ENCODE results near the gene KCNQ1OT1. TPM values are rescaled to one million over a fixed set of nuclear protein-coding genes. Genes with fewer than 3 reads are reported as not detected.

KCNQ1OT1 gene
- total RNA-seq, 1 experiment from 2014 or later, result 0.57 TPM

DNA sequence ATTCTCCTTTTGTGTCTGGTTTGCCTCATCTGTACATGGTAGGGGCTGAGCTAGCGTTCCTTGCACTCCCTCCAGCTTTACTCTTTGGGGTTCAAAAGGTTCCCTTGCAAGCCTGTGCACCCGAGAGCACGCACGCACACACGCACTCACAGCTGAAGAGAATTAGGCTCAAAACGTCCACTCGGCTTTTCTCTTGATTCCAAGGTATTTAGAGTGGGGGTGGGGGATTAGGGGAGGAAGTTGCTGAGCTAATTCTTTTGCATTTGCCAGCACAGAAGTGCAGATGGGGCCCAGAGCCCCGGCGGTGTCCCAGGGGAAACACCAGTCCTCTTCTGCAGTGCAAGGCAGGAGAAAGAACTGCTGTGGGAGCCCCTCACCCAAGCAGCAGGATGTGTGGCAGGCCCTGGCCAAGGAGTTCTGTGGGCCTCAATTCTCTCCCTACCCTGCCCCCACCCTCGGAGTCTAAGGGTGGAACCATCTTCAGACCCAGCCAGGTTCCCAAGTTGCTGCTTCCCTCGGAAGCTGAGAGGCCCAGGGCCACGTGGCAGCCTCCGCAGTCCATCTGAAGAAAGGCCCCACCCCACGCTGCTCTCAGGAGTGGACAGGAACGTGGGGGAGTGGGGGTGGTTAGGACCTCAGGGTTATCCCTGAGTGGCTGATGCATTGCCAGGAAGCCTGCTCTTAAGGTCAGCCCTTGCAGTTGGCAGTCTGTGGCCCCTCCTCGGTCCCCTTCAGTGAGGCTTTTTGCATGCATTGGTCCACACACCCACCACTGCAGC is 3.8 kb upstream of the KCNQ1OT1 start:
- no peak for DNase-seq (ENCODE audit: low read depth)

GRCh38 chr11:2702771-2703362 is 3.1 kb upstream of the KCNQ1OT1 start:
- no peak for DNase-seq (ENCODE audit: low read depth)

DNA sequence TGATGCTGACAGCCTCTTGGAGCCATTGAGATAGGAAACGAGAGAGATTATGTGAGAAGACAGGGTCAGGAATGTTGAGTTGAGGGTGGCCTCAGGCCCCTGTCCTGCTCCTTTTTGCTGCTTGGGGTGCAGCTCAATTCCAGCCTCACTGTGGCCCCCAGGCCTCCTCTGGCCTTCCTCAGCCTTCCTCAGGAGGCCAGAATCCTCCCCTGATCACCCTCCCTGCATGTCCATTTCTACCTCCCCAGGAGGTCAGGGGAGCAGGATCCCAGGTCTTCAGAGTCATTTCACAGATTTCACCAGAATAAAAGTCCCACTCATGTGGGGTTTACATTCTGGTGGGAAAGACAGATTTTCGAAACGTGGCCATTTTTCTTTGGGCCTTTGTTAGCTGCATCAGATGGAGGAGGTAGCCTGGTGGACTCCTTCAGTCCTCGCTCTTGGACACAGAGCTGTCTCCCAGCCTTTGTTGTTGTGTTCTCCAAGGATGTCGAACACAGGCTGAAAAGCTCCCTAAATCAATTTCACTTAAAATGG is 2.2 kb upstream of the KCNQ1OT1 start:
- DNase-seq (ENCODE audit: low read depth), result no peak

DNA sequence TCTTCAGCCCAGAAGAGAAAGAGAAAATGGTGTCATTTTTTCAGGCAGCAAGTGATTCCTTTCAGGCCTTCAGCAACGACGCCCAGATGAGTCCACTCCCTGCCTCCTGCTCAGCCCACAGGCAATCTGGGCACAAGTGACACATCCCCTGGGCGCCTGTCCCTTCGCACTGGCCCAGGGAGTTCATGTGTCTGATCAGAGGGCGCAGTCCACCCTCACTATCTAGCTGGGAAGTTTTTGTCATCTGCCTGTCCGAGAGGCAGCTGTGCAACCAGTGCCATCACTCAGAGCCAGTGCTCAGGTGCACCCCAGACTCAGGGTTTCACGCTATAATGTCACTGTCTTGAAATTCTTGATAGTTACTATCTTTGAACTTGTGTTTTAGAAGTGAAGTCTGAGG is 1.4 kb upstream of the KCNQ1OT1 start:
- no peak for DNase-seq (ENCODE audit: low read depth)

DNA sequence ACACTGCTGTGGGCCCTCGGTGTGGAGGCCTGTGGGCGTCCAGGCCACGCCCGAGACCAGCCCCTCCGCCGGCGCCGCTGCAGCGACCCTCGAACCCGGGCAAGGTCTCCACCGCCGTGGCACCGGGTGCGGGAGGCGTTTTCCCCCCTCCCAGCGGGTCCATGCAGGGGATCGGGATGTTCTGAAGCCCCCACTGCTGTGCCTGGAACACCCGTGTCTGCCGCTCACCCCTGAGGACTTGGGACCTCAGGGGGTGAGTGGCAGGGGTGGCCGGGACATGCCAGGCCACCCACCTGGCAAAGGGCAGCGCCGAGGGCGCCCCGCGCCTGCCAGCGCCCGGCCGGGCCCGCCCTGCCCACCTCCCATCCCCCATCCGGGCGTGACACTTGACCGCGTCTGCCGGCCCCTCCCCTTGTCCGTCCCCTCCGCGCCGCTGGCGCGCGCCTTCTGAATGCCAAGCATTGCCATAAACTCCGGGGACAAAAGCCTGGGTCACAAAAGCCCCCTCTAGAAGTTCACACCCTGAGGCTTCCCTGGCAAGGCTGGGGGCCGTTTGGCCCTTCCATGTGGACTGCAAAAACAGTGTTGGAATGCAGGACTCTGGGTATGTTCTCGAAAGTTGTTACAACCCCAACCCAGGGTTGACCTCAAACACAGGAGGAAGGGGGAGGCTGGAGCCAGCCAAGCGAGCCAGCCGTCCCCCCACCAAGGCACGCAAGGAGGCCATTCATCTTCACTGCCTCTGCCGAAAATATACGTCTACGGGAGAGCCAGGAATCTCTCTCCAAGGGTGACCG is 819 bp upstream of the KCNQ1OT1 start:
- DNase-seq (ENCODE audit: low read depth), result peak; percentile 20

DNA sequence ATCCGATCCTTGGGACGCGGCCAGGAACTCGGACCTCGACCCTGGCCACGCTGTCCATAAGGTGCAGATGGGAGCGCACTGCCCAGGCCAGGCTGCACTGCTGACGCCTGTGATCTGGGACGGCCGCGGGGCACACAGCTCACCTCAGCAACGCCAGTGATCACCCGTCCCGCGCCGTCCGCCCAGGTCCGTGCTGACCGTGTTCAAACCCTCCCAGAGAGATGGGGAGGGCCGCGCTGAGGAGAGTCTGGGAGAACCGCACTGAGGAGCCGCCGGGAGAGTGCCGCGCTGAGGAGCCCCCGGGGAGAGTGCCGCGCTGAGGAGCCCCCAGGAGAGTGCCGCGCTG is 636 bp downstream of the KCNQ1OT1 start:
- DNase-seq (ENCODE audit: low read depth), result peak; percentile 3

DNA sequence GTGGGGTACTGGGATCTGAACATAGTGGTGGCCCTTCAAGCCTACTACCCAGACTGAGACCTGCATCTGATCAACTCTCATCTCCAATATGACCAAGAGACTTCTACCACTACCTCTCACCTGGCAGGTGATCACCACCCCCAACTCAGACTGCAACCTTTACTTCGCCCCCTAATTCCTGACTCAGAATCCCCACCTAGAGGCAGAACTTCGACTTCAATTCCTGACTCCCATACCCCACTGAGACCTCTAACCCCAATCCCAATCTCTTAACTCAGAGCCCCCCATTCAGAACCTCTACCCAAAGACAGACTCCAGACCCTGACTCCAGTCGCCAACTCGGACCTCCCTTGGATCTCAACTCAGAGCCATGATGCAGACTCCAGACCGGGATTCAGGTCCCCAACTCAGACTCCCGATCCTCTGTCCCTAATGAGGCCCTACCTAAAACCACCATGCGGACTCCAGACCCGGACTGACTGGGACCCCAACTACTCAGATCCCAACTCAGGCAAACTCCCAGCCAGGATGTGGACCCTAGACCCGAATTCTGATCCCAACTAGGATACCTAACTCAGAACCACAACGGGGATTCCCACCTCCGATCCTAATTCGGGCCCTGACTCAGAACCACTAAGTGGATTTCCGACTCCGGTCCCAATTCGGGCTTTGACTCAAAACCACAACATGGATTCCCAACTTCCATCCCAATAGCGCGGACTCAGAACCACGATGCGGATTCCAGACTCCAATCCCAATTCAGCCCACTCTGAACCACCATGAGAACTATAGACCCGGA is 1.2 kb downstream of the KCNQ1OT1 start:
- peak; percentile 7 for DNase-seq (ENCODE audit: low read depth)

DNA sequence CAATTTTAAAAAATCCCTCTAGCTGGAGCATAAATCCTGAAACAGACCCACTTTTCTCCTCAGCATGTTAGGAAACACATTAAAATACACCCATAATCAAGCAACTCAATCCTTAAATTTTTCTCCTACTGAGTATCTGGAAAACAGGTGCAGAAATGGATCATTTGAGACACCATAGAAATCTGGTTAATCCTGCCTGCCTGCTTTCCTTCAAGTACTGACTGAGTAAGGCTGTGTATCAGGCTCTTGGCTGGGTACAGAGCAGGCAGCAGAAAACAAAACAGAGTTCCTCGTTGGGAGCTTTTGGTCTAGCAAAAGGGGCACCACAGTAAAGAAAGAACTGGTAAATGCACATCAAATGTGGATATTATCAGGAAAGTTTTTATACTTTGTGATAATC is 1.9 kb downstream of the KCNQ1OT1 start:
- DNase-seq (ENCODE audit: low read depth), result peak; percentile 27

GRCh38 chr11:2696455-2696854 is 3.3 kb downstream of the KCNQ1OT1 start:
- DNase-seq (ENCODE audit: low read depth), result no peak

GRCh38 chr11:2694995-2695939 is 4.5 kb downstream of the KCNQ1OT1 start:
- DNase-seq (ENCODE audit: low read depth), result no peak

DNA sequence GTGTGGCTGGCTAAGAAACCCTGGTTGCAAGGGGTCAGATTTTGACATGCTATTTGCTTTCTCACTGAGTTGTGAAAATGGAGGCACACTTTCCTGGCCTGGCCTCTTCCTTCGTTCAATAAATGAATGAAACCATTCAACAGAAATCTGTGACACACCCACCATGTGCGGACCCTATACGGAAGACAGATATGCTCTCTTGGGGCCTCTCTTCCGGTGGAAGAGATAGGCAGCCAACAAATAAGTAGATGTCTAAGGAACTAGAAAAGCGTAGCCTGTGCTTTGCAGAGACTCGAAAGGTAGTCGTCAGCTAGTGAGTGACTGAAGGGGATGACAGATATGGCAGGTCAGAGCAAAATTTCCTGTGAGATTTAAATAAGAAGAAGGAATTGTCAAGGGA is 5.3 kb downstream of the KCNQ1OT1 start:
- DNase-seq (ENCODE audit: low read depth), result no peak

GRCh38 chr11:2693271-2694261 is 6.2 kb downstream of the KCNQ1OT1 start:
- DNase-seq (ENCODE audit: low read depth), result no peak

DNA sequence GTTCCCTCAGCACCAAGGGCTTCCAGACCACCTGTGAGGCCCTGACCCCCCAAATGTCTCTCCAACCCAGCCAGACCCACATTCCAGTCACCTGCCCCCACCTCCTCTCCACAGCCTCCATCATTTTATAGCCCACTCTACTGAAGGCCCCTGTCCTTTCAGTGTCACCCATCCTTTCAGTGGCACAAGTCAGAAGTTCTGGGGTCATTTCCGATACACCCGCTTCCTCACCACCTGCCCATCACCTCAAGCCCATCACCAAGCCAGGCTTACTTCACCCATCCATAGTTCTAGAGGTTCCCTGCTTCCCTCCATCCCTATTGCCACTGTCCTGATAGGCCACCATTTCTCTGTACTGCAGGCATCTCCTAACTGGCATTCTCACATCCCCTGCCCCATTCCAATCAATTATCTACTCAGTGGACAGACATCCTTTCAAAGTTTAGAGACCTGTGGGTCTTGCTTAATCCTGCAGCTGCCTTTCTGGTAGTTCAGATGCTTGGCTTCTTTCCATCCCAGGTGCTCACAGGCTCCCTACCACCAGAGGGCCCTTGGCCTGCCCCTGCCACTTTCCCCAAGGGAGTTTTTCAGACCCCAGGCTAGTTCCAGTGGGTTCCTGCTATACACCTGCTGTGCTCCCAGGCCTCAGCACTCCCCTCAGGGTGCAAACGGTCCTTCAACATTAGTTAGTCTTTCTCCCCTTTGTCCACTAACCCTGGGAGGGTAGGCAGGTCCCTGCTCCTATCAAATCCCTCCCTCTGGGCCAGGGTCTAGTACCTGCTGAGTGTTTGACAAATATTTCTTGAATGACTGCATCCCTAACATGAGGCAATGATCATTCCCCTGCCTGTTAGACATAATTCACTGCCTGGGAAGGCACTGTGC is 7.6 kb downstream of the KCNQ1OT1 start:
- no peak for DNase-seq (ENCODE audit: low read depth)

GRCh38 chr11:2691355-2691761 is 8.4 kb downstream of the KCNQ1OT1 start:
- no peak for DNase-seq (ENCODE audit: low read depth)

GRCh38 chr11:2690596-2691354 is 9.0 kb downstream of the KCNQ1OT1 start:
- no peak for DNase-seq (ENCODE audit: low read depth)

DNA sequence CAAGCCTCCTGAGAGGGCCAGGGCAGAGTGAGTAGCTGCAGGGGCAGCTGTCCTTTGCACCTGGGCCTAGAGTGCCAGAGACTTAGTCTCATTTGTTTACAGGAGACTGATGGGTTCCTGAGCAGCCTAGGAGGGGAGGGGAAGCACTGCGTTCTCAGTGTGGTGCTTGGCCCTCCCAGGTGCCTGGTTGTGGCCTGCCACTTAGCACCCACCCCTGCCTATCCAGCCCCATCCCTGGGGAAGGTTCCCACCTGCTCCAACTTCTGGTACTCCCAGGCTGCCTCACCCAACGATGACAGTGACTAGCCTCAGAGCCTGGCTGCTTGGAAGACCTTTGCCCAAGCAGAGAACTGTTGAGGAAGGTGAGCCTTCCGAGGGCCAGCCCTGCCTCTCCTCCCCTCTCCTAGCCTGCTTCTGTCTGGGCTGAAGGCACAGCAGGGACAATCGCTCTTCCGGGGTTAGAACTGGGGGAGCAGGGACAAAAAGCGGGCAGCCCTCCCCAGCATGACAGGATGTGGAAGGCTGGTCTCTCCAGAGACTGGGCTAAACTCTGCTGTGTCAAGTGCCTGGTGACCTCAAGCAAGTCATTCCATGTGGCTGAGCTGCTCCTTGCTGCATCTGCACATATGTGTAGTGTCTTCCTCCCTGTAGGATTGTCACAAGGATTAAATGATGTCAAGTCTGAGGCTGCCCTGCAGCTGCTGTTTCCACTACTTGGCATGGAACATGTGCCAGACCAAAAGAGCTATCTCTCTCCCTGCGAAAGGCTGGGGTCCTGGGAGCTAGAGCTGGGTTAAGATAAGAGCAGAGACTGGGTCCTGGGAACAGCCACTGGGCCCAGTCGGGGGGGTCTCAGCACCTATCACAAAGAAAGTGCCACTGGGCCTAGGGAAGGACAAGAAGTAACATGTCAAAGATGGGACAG is 9.9 kb downstream of the KCNQ1OT1 start:
- DNase-seq (ENCODE audit: low read depth), result no peak
